Measurements from ENCODE around the gene RABGAP1L. TPM values are rescaled to one million over a fixed set of nuclear protein-coding genes. Genes with fewer than 3 reads are reported as not detected.

The RABGAP1L gene
- polyA plus RNA-seq, 3 donors, result 35.2 to 75.3 (median 63.3) TPM

DNA sequence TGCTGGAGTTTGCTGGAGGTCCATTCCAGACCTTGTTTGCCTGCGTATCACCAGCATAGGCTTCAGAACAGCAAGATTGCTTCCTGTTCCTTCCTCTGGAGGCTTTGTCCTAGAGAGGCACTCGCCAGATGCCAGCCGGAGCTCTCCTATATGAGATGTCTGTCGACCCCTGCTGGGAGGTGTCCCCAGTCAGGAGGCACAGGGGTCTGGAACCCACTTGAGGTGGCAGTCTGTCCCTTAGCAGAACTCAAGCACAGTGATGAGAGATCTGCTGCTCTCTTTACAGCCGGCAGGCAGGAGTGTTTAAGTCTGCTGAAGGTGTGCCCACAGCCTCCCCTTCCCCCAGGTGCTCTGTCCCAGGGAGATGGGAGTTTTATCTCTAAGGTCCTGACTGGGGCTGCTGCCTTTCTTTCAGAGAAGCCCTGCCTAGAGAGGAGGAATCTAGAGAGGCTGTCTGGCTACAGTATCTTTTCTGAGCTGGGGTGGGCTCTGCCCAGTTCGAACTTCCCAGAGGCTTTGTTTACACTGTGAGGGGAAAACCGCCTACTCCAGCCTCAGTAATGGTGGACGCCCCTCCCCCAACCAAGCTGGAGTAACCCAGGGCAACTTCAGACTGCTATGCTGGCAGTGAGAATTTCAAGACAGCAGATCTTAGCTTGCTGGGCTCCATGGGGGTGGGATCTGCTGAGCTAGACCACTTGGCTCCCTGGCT lies 493.4 kb downstream of the RABGAP1L start:
- Histone ChIP-seq H3K79me2 (ENCODE audit: insufficient read depth, low read length) (no peaks in the 10 kb centered on the region), H3K27ac (ENCODE audit: low read depth in 1 of 2, low read length in 2 of 2) (no peak overlapping the region), H2AFZ (ENCODE audit: insufficient read depth, low read depth, low read length, poor library complexity, severe bottlenecking) (no peak overlapping the region), H3K9me3 (replicated peaks in 1 of 2; ENCODE audit: control insufficient read depth in 1 of 2, insufficient read depth in 1 of 2, low read length in 2 of 2) (peaks cover 0 to 6% of the 10 kb centered on the region in 2 donors), H3K27me3 (ENCODE audit: control insufficient read depth in 2 of 2, insufficient read depth in 2 of 2, low read length in 2 of 2) (no peaks in the 10 kb centered on the region), H4K20me1 (ENCODE audit: insufficient read depth, low read length) (no peaks in the 10 kb centered on the region), H3K36me3 (replicated peaks in 1 of 2; ENCODE audit: control insufficient read depth in 1 of 2, insufficient read depth in 2 of 2, low read length in 2 of 2) (no peaks in the 10 kb centered on the region), H3K4me1 (ENCODE audit: control insufficient read depth in 1 of 2, insufficient read depth in 2 of 2, low read length in 2 of 2) (no peaks in the 10 kb centered on the region), H3K4me3 (replicated peaks in 1 of 3; ENCODE audit: low read depth in 2 of 3, low read length in 3 of 3) (no peak overlapping the region), H3K9ac (ENCODE audit: insufficient read depth, low read length, poor library complexity, severe bottlenecking) (no peak overlapping the region), H3K4me2 (replicated peaks; ENCODE audit: extremely low read depth, low read length, poor library complexity, severe bottlenecking) (no peak overlapping the region)
- intact Hi-C loops (cut with micrococcal nuclease), result no loop called here
- H3K4me3 Mint-ChIP-seq, result no peak overlapping the region
- no peaks in the 10 kb centered on the region for H3K27me3 Mint-ChIP-seq (ENCODE audit: low read depth in 3 of 3)
- H3K27ac Mint-ChIP-seq, result peak overlapping the region in 1 of 7 donors; percentile 52
- H3K36me3 Mint-ChIP-seq, result no peaks in the 10 kb centered on the region
- DNase-seq, result no peak
- TF ChIP-seq, protein P1, sequence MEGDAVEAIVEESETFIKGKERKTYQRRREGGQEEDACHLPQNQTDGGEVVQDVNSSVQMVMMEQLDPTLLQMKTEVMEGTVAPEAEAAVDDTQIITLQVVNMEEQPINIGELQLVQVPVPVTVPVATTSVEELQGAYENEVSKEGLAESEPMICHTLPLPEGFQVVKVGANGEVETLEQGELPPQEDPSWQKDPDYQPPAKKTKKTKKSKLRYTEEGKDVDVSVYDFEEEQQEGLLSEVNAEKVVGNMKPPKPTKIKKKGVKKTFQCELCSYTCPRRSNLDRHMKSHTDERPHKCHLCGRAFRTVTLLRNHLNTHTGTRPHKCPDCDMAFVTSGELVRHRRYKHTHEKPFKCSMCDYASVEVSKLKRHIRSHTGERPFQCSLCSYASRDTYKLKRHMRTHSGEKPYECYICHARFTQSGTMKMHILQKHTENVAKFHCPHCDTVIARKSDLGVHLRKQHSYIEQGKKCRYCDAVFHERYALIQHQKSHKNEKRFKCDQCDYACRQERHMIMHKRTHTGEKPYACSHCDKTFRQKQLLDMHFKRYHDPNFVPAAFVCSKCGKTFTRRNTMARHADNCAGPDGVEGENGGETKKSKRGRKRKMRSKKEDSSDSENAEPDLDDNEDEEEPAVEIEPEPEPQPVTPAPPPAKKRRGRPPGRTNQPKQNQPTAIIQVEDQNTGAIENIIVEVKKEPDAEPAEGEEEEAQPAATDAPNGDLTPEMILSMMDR (IDR thresholded peaks at IDR 0.05), result no peak
- WGBS (ENCODE audit: insufficient coverage), result 93% methylated on average over 6 of the region's 8 CpGs
- peaks cover 3% of the 10 kb centered on the region for H3K4me1 Mint-ChIP-seq
- H3K9me3 Mint-ChIP-seq, result peaks cover 5 to 15% (median 12%) of the 10 kb centered on the region in 7 donors

DNA sequence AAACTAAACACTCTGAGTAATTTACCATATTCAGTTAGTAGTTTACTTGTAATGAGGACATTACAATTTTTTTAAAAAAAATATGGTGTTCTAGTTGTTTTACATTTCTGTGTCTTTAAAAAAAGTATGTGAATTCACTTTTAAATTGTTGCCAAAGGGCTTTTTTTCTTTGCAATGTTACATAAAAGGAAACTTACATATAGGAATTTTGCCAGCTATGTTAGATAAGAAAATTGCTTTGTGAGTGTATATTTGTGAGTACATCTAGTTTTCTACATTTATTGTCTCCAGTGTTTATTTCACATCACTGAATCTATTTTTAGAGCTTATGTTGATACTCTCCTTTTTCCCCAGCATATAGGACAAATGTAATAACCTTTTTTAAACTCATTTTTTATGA lies 495.2 kb downstream of the RABGAP1L start:
- Histone ChIP-seq H3K4me1 (ENCODE audit: control insufficient read depth in 1 of 2, insufficient read depth in 2 of 2, low read length in 2 of 2) (no peaks in the 10 kb centered on the region), H3K9me3 (replicated peaks in 1 of 2; ENCODE audit: control insufficient read depth in 1 of 2, insufficient read depth in 1 of 2, low read length in 2 of 2) (peaks cover 0 to 6% of the 10 kb centered on the region in 2 donors), H3K4me2 (replicated peaks; ENCODE audit: extremely low read depth, low read length, poor library complexity, severe bottlenecking) (no peak overlapping the region), H3K27ac (ENCODE audit: low read depth in 1 of 2, low read length in 2 of 2) (no peak overlapping the region), H3K9ac (ENCODE audit: insufficient read depth, low read length, poor library complexity, severe bottlenecking) (no peak overlapping the region), H3K4me3 (replicated peaks in 1 of 3; ENCODE audit: low read depth in 2 of 3, low read length in 3 of 3) (no peak overlapping the region), H3K36me3 (replicated peaks in 1 of 2; ENCODE audit: control insufficient read depth in 1 of 2, insufficient read depth in 2 of 2, low read length in 2 of 2) (no peaks in the 10 kb centered on the region), H3K79me2 (ENCODE audit: insufficient read depth, low read length) (no peaks in the 10 kb centered on the region), H2AFZ (ENCODE audit: insufficient read depth, low read depth, low read length, poor library complexity, severe bottlenecking) (no peak overlapping the region), H3K27me3 (ENCODE audit: control insufficient read depth in 2 of 2, insufficient read depth in 2 of 2, low read length in 2 of 2) (no peaks in the 10 kb centered on the region), H4K20me1 (ENCODE audit: insufficient read depth, low read length) (no peaks in the 10 kb centered on the region)
- H3K4me3 Mint-ChIP-seq, result no peak overlapping the region
- peaks cover 0 to 3% (median 0%) of the 10 kb centered on the region in 3 donors for H3K27me3 Mint-ChIP-seq (ENCODE audit: low read depth in 3 of 3)
- H3K4me1 Mint-ChIP-seq, result peaks cover under 1% of the 10 kb centered on the region
- no peaks in the 10 kb centered on the region for H3K36me3 Mint-ChIP-seq
- intact Hi-C loops (cut with micrococcal nuclease), result no loop called here
- no peak for DNase-seq
- H3K9me3 Mint-ChIP-seq, result peaks cover 4 to 13% (median 8%) of the 10 kb centered on the region in 7 donors
- H3K27ac Mint-ChIP-seq, result no peak overlapping the region
- TF ChIP-seq, protein P1 (IDR thresholded peaks at IDR 0.05), result no peak

Measured in CD14-positive monocyte (primary cell).